NCI-H510A (cell line): ENCODE data around the gene ONECUT1.
"Not testable (repeated sequence)": the region's sequence is repeated elsewhere in the genome, so short reads cannot be mapped to it uniquely, and the experiment has no call there.

Experiments
- DNase-seq: peaks from one replicate; lab custom pipeline; 2025; lab: John Stamatoyannopoulos, UW

ONECUT1 gene

GRCh38 chr15:52790169-52790708 lies at the start of gene ONECUT1:
TSS of gene ONECUT1 (minus strand) at chr15:52790336. CDS start at chr15:52789884, 452 bp downstream.
- DNase-seq: peak; percentile 32

GRCh38 chr15:52834379-52834778 lies 44.2 kb upstream of the ONECUT1 start:
- DNase-seq: no peak

- DNase-seq: peak; percentile 25
Measured at GRCh38 chr15:52824169-52824942, 34.2 kb upstream of the ONECUT1 start.

GRCh38 chr15:52822475-52822874 lies 32.3 kb upstream of the ONECUT1 start:
- no peak for DNase-seq

- no peak for DNase-seq
Measured at GRCh38 chr15:52819253-52819652, 29.1 kb upstream of the ONECUT1 start.

- DNase-seq: not testable (repeated sequence)
Measured at GRCh38 chr15:52815899-52816298, 25.8 kb upstream of the ONECUT1 start.

GRCh38 chr15:52808996-52809395 lies 18.9 kb upstream of the ONECUT1 start:
- no peak for DNase-seq

GRCh38 chr15:52808441-52808840 lies 18.3 kb upstream of the ONECUT1 start:
- DNase-seq: no peak

- no peak for DNase-seq
Measured at GRCh38 chr15:52806284-52806655, 16.1 kb upstream of the ONECUT1 start.

GRCh38 chr15:52805351-52806283 lies 15.5 kb upstream of the ONECUT1 start:
- DNase-seq: no peak

- DNase-seq: no peak
Measured at GRCh38 chr15:52804526-52805081, 14.5 kb upstream of the ONECUT1 start.

GRCh38 chr15:52803467-52804306 lies 13.6 kb upstream of the ONECUT1 start:
- no peak for DNase-seq

GRCh38 chr15:52803108-52803466 lies 13.0 kb upstream of the ONECUT1 start:
- DNase-seq: no peak

- DNase-seq: no peak
Measured at GRCh38 chr15:52802110-52802509, 12.0 kb upstream of the ONECUT1 start.

GRCh38 chr15:52801748-52802085 lies 11.6 kb upstream of the ONECUT1 start:
- no peak for DNase-seq

GRCh38 chr15:52800828-52801747 lies 11.0 kb upstream of the ONECUT1 start:
- no peak for DNase-seq

GRCh38 chr15:52799145-52799811 lies 9.1 kb upstream of the ONECUT1 start:
- DNase-seq: no peak

- no peak for DNase-seq
Measured at GRCh38 chr15:52798529-52799101, 8.5 kb upstream of the ONECUT1 start.

GRCh38 chr15:52797625-52798501 lies 7.7 kb upstream of the ONECUT1 start:
- no peak for DNase-seq
